Mesothelial cell of epicardium (in vitro differentiated cells): Measurements from ENCODE around the gene TAS1R2. TPM values are rescaled to one million over a fixed set of nuclear protein-coding genes. Genes with fewer than 3 reads are reported as not detected.

Source experiments
- DNase-seq, 2 experiments: peaks; one replicate each; pipeline ENCODE4 v3.0.0; 2021; ENCODE audit warnings: low spot score in 2 of 2; ENCODE audit not compliant: unreplicated experiment in 2 of 2
- H3K27ac Mint-ChIP-seq: 2 replicates; pipeline ENCODE4 v1.8.0; 2021; ENCODE audit warnings: mixed read lengths
- H3K27me3 Mint-ChIP-seq: 2 replicates; pipeline ENCODE4 v1.8.0; 2021; ENCODE audit warnings: low read depth, mixed read lengths
- H3K36me3 Mint-ChIP-seq: 2 replicates; pipeline ENCODE4 v1.8.0; 2021; ENCODE audit warnings: mixed read lengths
- H3K4me1 Mint-ChIP-seq: 2 replicates; pipeline ENCODE4 v1.8.0; 2021; ENCODE audit warnings: mixed read lengths
- H3K4me3 Mint-ChIP-seq: 2 replicates; pipeline ENCODE4 v1.8.0; 2021; ENCODE audit warnings: mild to moderate bottlenecking, moderate library complexity, mixed read lengths
- H3K9me3 Mint-ChIP-seq: 2 replicates; pipeline ENCODE4 v1.8.0; 2021; ENCODE audit warnings: mixed read lengths
- CTCF ChIP-seq: fragments of 200-600 bp; sonication (generic); IDR thresholded peaks from one replicate; pipeline ENCODE4 v1.5.0; 2021; ENCODE audit warnings: antibody characterized with exemption; ENCODE audit not compliant: unreplicated experiment
- total RNA-seq: library from RNA; stranded (reverse); gene quantifications from 3 replicates; pipeline ENCODE4 v1.2.1, GENCODE V29; 2021

TAS1R2 gene
- total RNA-seq, 1 donor from 2014 or later: not detected

DNA sequence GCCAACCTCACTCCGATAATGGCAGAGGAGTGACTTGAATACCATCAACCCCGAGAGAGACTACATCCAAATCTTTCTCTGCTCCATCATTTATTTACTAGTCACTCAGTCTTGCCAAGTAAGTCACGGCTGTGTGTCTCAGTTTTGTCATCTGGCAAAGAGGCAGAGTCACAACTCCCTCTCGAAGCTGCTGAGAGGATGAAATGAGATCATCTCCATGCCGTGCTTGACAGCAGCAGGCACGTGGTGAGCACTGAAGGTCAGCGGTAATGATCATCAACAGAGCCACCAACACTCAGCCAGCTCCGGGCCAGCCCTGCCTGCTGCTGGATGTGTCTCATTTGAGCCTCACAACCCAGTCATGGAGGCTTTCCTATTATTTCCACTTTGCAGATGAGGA, 23.0 kb upstream of the TAS1R2 start:
- no peak overlapping the region for H3K4me3 Mint-ChIP-seq
- no peak overlapping the region for H3K27ac Mint-ChIP-seq
- DNase-seq: no peak
- no peaks in the 10 kb centered on the region for H3K4me1 Mint-ChIP-seq
- H3K27me3 Mint-ChIP-seq: no peaks in the 10 kb centered on the region
- H3K9me3 Mint-ChIP-seq: no peaks in the 10 kb centered on the region
- peaks cover 3% of the 10 kb centered on the region for H3K36me3 Mint-ChIP-seq
- TF ChIP-seq CTCF: no peak

DNA sequence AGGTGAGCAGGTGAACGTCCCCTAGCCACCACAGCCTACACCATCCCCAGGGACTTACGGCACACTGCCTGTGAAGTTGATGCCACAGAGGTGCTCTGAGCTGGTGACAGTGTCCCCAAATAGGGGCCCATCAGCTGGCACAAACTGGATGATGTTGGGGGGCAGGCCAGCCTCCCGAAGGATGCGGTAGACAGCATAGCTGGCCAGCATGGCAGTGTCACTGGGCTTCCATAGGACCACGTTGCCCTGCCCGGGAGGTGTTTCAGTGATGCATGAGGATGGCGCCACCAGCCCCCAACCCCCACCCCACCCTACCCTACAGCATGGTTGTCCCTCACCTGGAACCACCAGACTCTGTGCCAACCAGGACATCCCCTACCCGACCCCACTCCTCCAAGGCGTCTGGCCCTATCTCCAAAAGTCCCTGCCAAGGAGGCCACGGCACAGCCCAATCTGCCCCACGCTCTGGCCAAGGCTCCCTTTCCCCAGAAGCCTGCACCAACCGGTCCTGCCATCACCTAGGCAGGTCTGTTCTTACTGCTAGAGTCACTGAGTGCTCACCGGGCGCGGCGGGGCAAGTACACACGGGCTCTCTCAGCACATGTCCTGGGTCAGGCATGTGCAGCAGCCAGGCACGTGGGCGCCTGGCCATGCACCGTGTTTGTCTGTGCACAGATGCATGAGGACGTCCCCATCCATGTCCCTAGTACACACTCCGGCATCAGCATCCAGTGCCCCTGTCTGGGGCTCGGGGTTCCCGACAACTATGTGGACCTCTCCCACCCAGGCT, 22.4 kb upstream of the TAS1R2 start:
- Mint-ChIP-seq H3K4me1 (no peaks in the 10 kb centered on the region), H3K9me3 (no peaks in the 10 kb centered on the region), H3K36me3 (peaks cover 3% of the 10 kb centered on the region), H3K27me3 (no peaks in the 10 kb centered on the region), H3K4me3 (no peak overlapping the region), H3K27ac (no peak overlapping the region)
- DNase-seq: no peak
- TF ChIP-seq CTCF: no peak

DNA sequence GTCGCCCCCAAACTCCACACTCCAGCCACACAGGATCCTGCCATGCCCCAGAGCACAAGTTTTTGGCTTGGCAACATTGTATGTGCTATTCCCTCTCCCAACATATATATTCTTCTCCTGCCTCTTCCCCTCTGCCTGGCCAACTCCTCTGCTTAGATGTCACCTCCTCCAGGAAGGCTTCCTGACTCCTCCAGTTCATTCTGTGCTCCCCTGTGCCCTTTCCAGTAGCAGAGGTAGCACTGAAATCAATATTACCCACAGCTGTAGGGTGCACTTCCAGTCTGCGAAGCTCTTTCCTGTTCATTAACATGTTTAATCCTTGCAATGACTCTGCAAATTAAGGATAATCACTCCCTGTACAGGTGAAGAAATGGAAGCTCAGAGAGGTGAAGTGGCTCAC, 21.7 kb upstream of the TAS1R2 start:
- TF ChIP-seq CTCF: no peak
- no peaks in the 10 kb centered on the region for H3K9me3 Mint-ChIP-seq
- H3K36me3 Mint-ChIP-seq: peaks cover 3% of the 10 kb centered on the region
- H3K27me3 Mint-ChIP-seq: no peaks in the 10 kb centered on the region
- no peak overlapping the region for H3K27ac Mint-ChIP-seq
- no peak overlapping the region for H3K4me3 Mint-ChIP-seq
- no peak for DNase-seq
- H3K4me1 Mint-ChIP-seq: no peaks in the 10 kb centered on the region

- no peak overlapping the region for H3K4me3 Mint-ChIP-seq
- H3K27ac Mint-ChIP-seq: no peak overlapping the region
- no peaks in the 10 kb centered on the region for H3K9me3 Mint-ChIP-seq
- H3K4me1 Mint-ChIP-seq: no peaks in the 10 kb centered on the region
- H3K27me3 Mint-ChIP-seq: no peaks in the 10 kb centered on the region
- peaks cover 3% of the 10 kb centered on the region for H3K36me3 Mint-ChIP-seq
- TF ChIP-seq CTCF: no peak
- DNase-seq: no peak
These were observed 21.1 kb upstream of the TAS1R2 start for GRCh38 chr1:18880585-18880984.

DNA sequence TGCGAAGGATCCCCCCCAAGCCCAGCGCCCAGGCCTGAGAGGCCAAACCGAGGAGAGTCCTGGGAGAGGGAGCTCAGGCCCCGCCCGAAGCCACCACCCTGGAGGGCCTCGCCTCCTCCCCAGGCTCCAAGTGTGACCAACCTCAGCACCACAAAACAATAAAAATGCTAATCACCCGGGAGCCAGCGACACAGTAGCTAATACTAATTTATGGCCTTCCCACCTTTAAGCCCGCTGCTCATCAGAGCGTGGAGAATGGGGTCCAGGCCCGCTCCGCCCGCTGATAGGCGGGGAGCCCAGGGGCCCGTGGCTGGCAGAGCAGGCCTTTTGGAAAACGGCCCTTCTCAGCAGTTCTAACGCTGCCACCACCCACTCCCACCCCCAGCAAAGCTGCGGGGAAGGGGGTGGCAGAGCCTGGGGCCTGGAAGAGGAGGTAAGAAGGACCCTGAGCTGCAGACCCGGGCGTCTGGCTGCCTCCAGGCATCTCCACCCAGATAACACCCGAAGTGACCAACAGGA, 20.4 kb upstream of the TAS1R2 start:
- H3K36me3 Mint-ChIP-seq: peaks cover 3% of the 10 kb centered on the region
- no peak for TF ChIP-seq CTCF
- no peak overlapping the region for H3K4me3 Mint-ChIP-seq
- DNase-seq: no peak
- H3K27me3 Mint-ChIP-seq: no peaks in the 10 kb centered on the region
- no peaks in the 10 kb centered on the region for H3K9me3 Mint-ChIP-seq
- no peaks in the 10 kb centered on the region for H3K4me1 Mint-ChIP-seq
- H3K27ac Mint-ChIP-seq: no peak overlapping the region
